Left lung (tissue), 10 donors: Measurements from ENCODE around the gene AKAP13. TPM values are rescaled to one million over a fixed set of nuclear protein-coding genes. Genes with fewer than 3 reads are reported as not detected.

Experiments used
- ATAC-seq: fragments of 200-7000 bp; cut with Tn5 transposase; one replicate; pipeline ENCODE4 v1.9.1; 2020; ENCODE audit warnings: moderate library complexity
- DNase-seq, 4 donors: peaks; one replicate each; pipeline ENCODE4 v3.0.0-alpha.2; 2013 to 2020
- H3K27ac ChIP-seq, 2 donors: fragments of 200-600 bp; sonication (generic) in 1 of 2; one replicate each; pipeline versions ENCODE4 v1.5.0 to v1.8.0; 2020 to 2021
- H3K27me3 ChIP-seq, 2 donors: fragments of 200-600 bp; sonication (generic) in 1 of 2; one replicate each; pipeline versions ENCODE4 v1.5.0 to v1.8.0; 2020 to 2021
- H3K36me3 ChIP-seq, 2 donors: fragments of 200-600 bp; sonication (generic) in 1 of 2; one replicate each; pipeline versions ENCODE4 v1.5.0 to v1.8.0; 2020 to 2021
- H3K4me1 ChIP-seq, 2 donors: fragments of 200-600 bp; one replicate each; pipeline ENCODE4 v1.8.0; 2021
- H3K4me3 ChIP-seq, 2 donors: fragments of 200-600 bp; sonication (generic) in 1 of 2; one replicate each; pipeline versions ENCODE4 v1.5.0 to v1.8.0; 2020 to 2021; ENCODE audit warnings: mild to moderate bottlenecking in 1 of 2
- H3K9me3 ChIP-seq, 2 donors: fragments of 200-600 bp; sonication (generic) in 1 of 2; one replicate each; pipeline versions ENCODE4 v1.5.0 to v1.8.0; 2020 to 2021
- CTCF ChIP-seq, 2 donors: fragments of 200-600 bp; sonication (generic) in 1 of 2; IDR thresholded peaks; one replicate each; pipeline versions ENCODE4 v1.5.0 to v1.8.0; 2021; ENCODE audit warnings: antibody characterized with exemption in 2 of 2
- intact Hi-C, 2 donors: fragments of 100-400 bp; cut with DNase I; formaldehyde crosslinking; loops; one replicate each; pipeline versions ENCODE4 v1.11.2 to v1.14.2; 2022
- polyA plus RNA-seq, 6 donors: library from polyadenylated mRNA; unstranded; fragments of 120-200 nt; gene quantifications; one replicate each; pipeline ENCODE4 v1.2.1, GENCODE V29; 2013; ENCODE audit not compliant: insufficient read length in 6 of 6
- total RNA-seq, 2 donors: library from RNA; stranded (reverse); fragmentation: NEBNext Ultra II Directional; extraction: Animal tissue kit (Norgen Biotek cat#: 25700); gene quantifications; one replicate each; pipeline ENCODE4 v1.2.1, GENCODE V29; 2021
- donor health status: DM: no; HTN: yes; CAD: no.
- donor health status: DM: no; HTN: no; CAD: no.

Gene AKAP13
- total and polyA plus RNA-seq, 8 donors = 93.6 to 346 (median 102) TPM

GRCh38 chr15:85536341-85536740, 155.9 kb downstream of the AKAP13 start:
- Histone ChIP-seq H3K27ac (peak overlapping the region in 1 of 2 donors; percentile 89), H3K4me1 (peaks cover 8 to 86% of the 10 kb centered on the region in 2 donors), H3K27me3 (no peaks in the 10 kb centered on the region), H3K9me3 (no peaks in the 10 kb centered on the region), H3K36me3 (peaks cover 0 to 5% of the 10 kb centered on the region in 2 donors), H3K4me3 (no peak overlapping the region)
- intact Hi-C loops = no loop called here
- ATAC-seq (no peak), DNase-seq (no peak)
- TF ChIP-seq CTCF (IDR thresholded peaks at IDR 0.05) = no peak

GRCh38 chr15:85539491-85539890, 159.1 kb downstream of the AKAP13 start:
- intact Hi-C loops = no loop called here
- Histone ChIP-seq H3K27me3 (no peaks in the 10 kb centered on the region), H3K9me3 (no peaks in the 10 kb centered on the region), H3K27ac (no peak overlapping the region), H3K4me3 (no peak overlapping the region), H3K4me1 (peaks cover 16 to 92% of the 10 kb centered on the region in 2 donors), H3K36me3 (peaks cover 0 to under 1% of the 10 kb centered on the region in 2 donors)
- ATAC-seq = no peak
- DNase-seq = no peak
- TF ChIP-seq CTCF (IDR thresholded peaks at IDR 0.05) = no peak

- intact Hi-C loops = no loop called here
- no peak overlapping the region for H3K4me3 ChIP-seq
- peak overlapping the region in 1 of 2 donors; percentile 10 for H3K27ac ChIP-seq
- H3K4me1 ChIP-seq = peaks cover 22 to 92% of the 10 kb centered on the region in 2 donors
- no peaks in the 10 kb centered on the region for H3K9me3 ChIP-seq
- no peak for DNase-seq
- H3K27me3 ChIP-seq = no peaks in the 10 kb centered on the region
- no peak for ATAC-seq
- no peaks in the 10 kb centered on the region for H3K36me3 ChIP-seq
- TF ChIP-seq CTCF (IDR thresholded peaks at IDR 0.05) = no peak
Measured at GRCh38 chr15:85540085-85540797, 159.8 kb downstream of the AKAP13 start.

GRCh38 chr15:85541744-85542143, 161.3 kb downstream of the AKAP13 start:
- H3K27me3 ChIP-seq = no peaks in the 10 kb centered on the region
- peaks cover 23 to 90% of the 10 kb centered on the region in 2 donors for H3K4me1 ChIP-seq
- H3K9me3 ChIP-seq = no peaks in the 10 kb centered on the region
- TF ChIP-seq CTCF (IDR thresholded peaks at IDR 0.05) = no peak
- H3K27ac ChIP-seq = no peak overlapping the region
- H3K4me3 ChIP-seq = no peak overlapping the region
- DNase-seq (no peak), ATAC-seq (peak; percentile 38)
- intact Hi-C loops = no loop called here
- H3K36me3 ChIP-seq = no peaks in the 10 kb centered on the region

- Histone ChIP-seq H3K9me3 (no peaks in the 10 kb centered on the region), H3K36me3 (no peaks in the 10 kb centered on the region), H3K27me3 (no peaks in the 10 kb centered on the region), H3K4me1 (peaks cover 26 to 90% of the 10 kb centered on the region in 2 donors), H3K27ac (peak overlapping the region; percentile 82 to 92), H3K4me3 (no peak overlapping the region)
- TF ChIP-seq CTCF (IDR thresholded peaks at IDR 0.05) = no peak
- intact Hi-C loops = no loop called here
- ATAC-seq (no peak), DNase-seq (no peak)
Measured at GRCh38 chr15:85542488-85542887, 162.1 kb downstream of the AKAP13 start.
